Transverse colon (tissue), 4 donors: ENCODE data around the gene CRB2.

ENCODE experiments used
- CTCF ChIP-seq, 5 experiments: fragments of 200-600 bp in 3 of 5; fragments of 450-650 bp in 2 of 5; sonication (generic) in 3 of 5; IDR thresholded peaks; 1 replicate in 2 of 5; 2 replicates in 3 of 5; pipeline ENCODE4 v1.5.1; 2016 to 2017; ENCODE audit warnings: antibody characterized with exemption in 5 of 5, inconsistent platforms in 3 of 5, mild to moderate bottlenecking in 2 of 5, moderate library complexity in 1 of 5
- EP300 ChIP-seq: sonication (generic); formaldehyde crosslinking; IDR thresholded peaks from one replicate; pipeline ENCODE4 v1.6.1; 2017; ENCODE audit warnings: antibody characterized with exemption, low read depth
- POLR2A ChIP-seq: fragments of 450-650 bp; IDR thresholded peaks from one replicate; pipeline ENCODE4 v1.6.1; 2016; ENCODE audit warnings: antibody characterized with exemption, mild to moderate bottlenecking, moderate library complexity
- POLR2AphosphoS5 ChIP-seq, 3 donors: sonication (generic); formaldehyde crosslinking; IDR thresholded peaks; one replicate each; pipeline ENCODE4 v1.6.1; 2016; ENCODE audit warnings: antibody characterized with exemption in 3 of 3

- TF ChIP-seq POLR2AphosphoS5 (IDR thresholded peaks at IDR 0.05) = no peak
- no peak for TF ChIP-seq POLR2A
- no peak for TF ChIP-seq EP300
- no peak for TF ChIP-seq CTCF (IDR thresholded peaks at IDR 0.05)
Observed at GRCh38 chr9:123369296-123369695, 13.3 kb downstream of the CRB2 start.
